ENCODE data around the gene PINK1.
"Not testable (repeated sequence)": the region's sequence is repeated elsewhere in the genome, so short reads cannot be mapped to it uniquely, and the experiment has no call there.

PINK1 gene

GRCh38 chr1:20633190-20634064 is at the start of gene PINK1:
Gene PINK1, plus strand, starts transcription at chr1:20633458. Its CDS starts 91 bp downstream, at chr1:20633549.
- peak; percentile 73 to 77 for DNase-seq (ENCODE audit: low read depth in 2 of 2)

GRCh38 chr1:20584890-20585289 is 48.4 kb upstream of the PINK1 start:
- no peak for DNase-seq (ENCODE audit: low read depth in 2 of 2)

- DNase-seq (ENCODE audit: low read depth in 2 of 2): no peak
These were observed 46.2 kb upstream of the PINK1 start for GRCh38 chr1:20586953-20587660.

- no peak for DNase-seq (ENCODE audit: low read depth in 2 of 2)
These were observed 45.6 kb upstream of the PINK1 start for GRCh38 chr1:20587661-20588053.

- no peak for DNase-seq (ENCODE audit: low read depth in 2 of 2)
These were observed 44.5 kb upstream of the PINK1 start, which contains the start of gene CDA for GRCh38 chr1:20588634-20589225. Gene CDA, plus strand, starts transcription at chr1:20589097. Its CDS starts 33 bp downstream, at chr1:20589130.

GRCh38 chr1:20589331-20590278 is 43.7 kb upstream of the PINK1 start:
- no peak for DNase-seq (ENCODE audit: low read depth in 2 of 2)

GRCh38 chr1:20590306-20590777 is 42.9 kb upstream of the PINK1 start:
- DNase-seq (ENCODE audit: low read depth in 2 of 2): no peak

GRCh38 chr1:20593756-20594155 is 39.5 kb upstream of the PINK1 start:
- DNase-seq (ENCODE audit: low read depth in 2 of 2): no peak

- DNase-seq (ENCODE audit: low read depth in 2 of 2): no peak
These were observed 38.5 kb upstream of the PINK1 start for GRCh38 chr1:20594746-20595145.

GRCh38 chr1:20596106-20596505 is 37.2 kb upstream of the PINK1 start:
- DNase-seq (ENCODE audit: low read depth in 2 of 2): no peak

GRCh38 chr1:20597650-20598049 is 35.6 kb upstream of the PINK1 start:
- no peak for DNase-seq (ENCODE audit: low read depth in 2 of 2)

GRCh38 chr1:20600156-20600555 is 33.1 kb upstream of the PINK1 start:
- no peak for DNase-seq (ENCODE audit: low read depth in 2 of 2)

GRCh38 chr1:20601129-20601825 is 32.0 kb upstream of the PINK1 start:
- DNase-seq (ENCODE audit: low read depth in 2 of 2): no peak

GRCh38 chr1:20602851-20603450 is 30.3 kb upstream of the PINK1 start:
- no peak for DNase-seq (ENCODE audit: low read depth in 2 of 2)

GRCh38 chr1:20603504-20604464 is 29.5 kb upstream of the PINK1 start:
- DNase-seq (ENCODE audit: low read depth in 2 of 2): no peak

GRCh38 chr1:20604678-20605077 is 28.6 kb upstream of the PINK1 start:
- DNase-seq (ENCODE audit: low read depth in 2 of 2): no peak

GRCh38 chr1:20606801-20607570 is 26.3 kb upstream of the PINK1 start:
- not testable (repeated sequence) for DNase-seq (ENCODE audit: low read depth in 2 of 2)

- DNase-seq (ENCODE audit: low read depth in 2 of 2): no peak
These were observed 23.7 kb upstream of the PINK1 start for GRCh38 chr1:20609541-20609940.
